AG09319 (cell line): ENCODE results near the gene ACSF3.
"Not testable (repeated sequence)": the region's sequence is repeated elsewhere in the genome, so short reads cannot be mapped to it uniquely, and the experiment has no call there.

Experiments
- DNase-seq: peaks from one replicate; pipeline ENCODE4 v3.0.0-alpha.2; 2010; ENCODE audit warnings: low read depth; ENCODE audit errors: extremely low read depth
- CTCF ChIP-seq: IDR thresholded peaks from 2 replicates; pipeline ENCODE4 v1.5.1; 2011; ENCODE audit warnings: low read depth, mild to moderate bottlenecking, inconsistent platforms, low read length, moderate library complexity

Gene ACSF3

DNA sequence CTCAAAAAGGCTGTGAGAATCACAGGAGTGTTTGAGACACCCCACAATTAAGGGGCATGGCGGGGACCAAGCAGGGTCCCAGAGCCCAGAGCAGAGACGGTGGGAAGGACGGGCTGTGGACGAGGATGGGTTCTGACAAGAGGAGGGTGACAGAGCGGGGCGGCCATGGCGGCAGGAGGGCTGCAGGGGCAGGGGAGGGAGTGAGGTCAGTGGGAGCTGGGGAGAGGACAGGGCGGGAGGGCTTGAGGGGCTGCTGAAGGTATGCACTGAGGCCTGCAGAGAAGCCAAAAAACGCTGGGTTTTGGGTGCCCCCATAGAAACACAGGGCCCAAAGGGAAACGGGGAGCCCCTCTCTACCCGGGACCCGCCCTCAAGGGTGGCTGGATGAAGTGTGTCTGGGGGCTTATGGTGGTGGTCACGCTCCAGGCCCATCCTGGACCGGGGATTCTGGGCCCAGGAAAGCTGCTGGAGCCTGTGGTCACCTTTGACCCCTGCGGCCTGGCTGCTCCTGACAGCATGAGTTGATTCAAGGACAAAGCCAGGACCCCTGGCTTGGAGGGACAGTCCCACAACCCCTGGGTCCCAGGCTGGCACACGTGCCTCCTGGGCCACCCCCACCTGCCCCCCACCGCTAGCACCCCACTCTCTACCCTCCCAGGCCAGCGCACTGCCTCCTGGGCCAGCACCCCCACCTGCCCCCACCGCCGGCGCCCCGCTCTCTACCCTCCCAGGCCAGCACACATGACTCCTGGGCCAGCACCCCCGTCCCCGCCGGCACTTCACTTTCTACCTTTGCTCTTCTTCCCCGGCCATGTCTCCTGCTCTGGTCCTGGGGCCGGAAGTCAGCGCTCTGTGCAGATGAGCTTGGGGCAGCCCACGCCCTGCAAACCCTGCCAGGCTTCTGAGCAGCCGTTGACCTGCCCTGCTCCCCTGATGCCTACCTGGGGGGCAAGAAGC is 31.0 kb upstream of the ACSF3 start:
- no peak for TF ChIP-seq CTCF
- DNase-seq, result no peak

GRCh38 chr16:89063768-89064320 is 29.8 kb upstream of the ACSF3 start:
- TF ChIP-seq CTCF, result no peak
- no peak for DNase-seq

DNA sequence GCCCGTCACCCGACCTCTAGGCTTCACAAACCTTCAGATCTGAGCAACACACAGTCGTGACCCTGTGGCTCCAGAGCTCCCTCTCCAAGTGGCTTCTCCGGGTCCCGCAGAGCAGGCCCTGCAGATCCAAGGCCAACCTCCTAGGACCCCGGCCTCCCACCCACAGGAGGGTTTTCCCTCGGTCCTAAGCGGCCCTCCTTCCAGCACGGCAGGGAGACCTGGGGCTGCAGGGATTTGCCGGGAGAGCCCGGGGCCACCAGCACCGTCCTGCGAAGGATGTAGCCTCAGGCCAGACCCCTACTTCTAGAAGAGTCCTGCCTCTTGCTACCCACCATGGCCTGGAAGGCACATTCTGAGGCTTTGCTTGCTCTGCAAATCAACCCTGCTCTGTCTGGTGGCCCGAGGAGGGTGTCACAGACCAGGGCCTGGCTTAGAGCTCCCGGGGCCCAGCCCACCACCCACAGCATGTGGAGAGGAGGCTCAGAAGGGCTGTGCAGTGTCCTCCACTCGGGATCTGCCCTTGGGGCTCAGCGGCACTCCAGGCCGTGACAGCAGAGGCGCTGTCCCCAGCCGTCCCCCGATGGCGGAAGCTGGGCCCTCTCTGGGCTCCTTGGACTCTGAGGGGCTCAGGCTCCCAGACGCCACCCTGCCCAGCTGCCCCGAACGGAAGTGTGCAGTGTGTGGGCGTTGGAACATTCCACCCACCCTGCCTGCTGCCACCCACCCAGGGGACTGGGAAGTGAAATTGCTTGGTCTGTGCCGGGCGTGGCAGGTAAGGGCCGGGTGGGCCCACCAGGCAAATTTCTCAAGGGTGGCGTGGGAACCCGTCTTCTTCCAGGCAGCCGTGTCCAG is 28.8 kb upstream of the ACSF3 start:
- TF ChIP-seq CTCF, result no peak
- no peak for DNase-seq

DNA sequence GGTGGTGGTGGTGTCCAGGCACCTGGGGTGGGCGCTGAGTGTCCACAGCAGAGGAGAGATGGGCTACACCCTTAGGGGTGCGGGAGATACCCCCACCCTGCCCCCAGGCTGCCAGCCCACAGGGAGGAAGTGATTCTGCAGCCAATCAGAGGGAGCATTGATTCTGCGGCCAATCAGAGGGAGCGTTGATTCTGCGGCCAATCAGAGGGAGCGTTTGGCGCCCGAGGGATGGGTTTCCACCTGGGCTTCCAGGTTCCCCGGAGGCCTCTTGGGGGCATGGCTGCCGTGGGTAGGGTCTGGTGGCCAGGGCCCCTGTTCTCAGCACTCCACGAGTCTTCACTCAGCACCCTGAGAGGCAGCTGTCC is 28.2 kb upstream of the ACSF3 start:
- no peak for TF ChIP-seq CTCF
- no peak for DNase-seq

DNA sequence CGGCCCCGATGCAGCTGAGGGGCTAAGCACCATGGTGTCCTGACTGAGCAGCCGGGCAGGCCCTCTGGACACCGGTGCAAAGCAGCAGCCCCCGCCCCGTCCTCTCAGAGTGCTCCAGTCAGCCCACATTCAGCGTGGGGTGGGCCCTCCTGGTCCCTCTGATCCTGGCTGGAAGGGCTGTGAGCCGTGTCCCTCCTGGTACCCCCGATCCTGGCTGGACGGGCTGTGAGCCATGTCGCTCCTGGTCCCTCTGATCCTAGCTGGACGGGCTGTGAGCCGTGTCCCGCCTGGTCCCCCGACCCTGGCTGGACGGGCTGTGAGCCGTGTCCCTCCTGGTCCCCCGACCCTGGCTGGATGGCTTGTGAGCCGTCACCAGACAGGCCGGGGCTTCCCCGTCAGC is 26.9 kb upstream of the ACSF3 start:
- no peak for DNase-seq
- no peak for TF ChIP-seq CTCF

DNA sequence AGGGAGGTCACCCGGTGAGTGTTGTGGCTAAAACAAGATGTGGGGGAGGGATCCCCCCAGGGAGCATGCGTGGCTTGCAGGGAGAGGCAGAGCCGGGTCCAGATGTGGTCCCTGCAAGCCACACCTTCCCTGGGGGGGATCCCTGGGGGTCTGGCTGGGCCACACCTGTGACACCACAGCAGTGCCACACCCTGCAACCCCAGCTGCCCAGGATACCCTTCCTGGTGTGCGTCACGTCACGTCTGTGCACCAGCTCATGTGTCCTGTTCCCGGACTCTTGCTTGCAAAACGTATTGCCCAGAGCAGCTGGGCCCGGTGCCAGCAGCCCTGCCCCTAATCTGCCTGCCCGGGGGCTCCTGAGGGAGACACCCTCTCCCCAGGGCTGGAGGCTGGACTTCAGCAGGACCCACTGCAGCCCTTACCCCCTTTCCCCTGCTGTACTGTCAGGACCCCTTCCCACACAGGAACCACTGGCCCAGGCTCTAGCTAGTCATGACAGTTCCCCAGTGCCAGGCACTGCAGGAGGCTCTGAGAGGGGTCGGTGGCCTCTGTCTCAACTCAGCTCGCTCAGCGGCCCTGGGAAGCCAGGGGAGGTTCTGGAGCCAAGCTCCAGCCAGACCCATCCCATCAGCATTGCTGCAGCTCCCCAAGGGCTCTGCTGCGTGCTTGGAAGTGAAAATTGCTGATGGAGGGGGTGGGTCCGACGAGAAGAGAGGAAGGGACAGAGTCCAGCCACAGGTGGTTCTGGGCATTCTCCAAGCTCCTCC is 25.8 kb upstream of the ACSF3 start:
- DNase-seq, result no peak
- TF ChIP-seq CTCF, result no peak

DNA sequence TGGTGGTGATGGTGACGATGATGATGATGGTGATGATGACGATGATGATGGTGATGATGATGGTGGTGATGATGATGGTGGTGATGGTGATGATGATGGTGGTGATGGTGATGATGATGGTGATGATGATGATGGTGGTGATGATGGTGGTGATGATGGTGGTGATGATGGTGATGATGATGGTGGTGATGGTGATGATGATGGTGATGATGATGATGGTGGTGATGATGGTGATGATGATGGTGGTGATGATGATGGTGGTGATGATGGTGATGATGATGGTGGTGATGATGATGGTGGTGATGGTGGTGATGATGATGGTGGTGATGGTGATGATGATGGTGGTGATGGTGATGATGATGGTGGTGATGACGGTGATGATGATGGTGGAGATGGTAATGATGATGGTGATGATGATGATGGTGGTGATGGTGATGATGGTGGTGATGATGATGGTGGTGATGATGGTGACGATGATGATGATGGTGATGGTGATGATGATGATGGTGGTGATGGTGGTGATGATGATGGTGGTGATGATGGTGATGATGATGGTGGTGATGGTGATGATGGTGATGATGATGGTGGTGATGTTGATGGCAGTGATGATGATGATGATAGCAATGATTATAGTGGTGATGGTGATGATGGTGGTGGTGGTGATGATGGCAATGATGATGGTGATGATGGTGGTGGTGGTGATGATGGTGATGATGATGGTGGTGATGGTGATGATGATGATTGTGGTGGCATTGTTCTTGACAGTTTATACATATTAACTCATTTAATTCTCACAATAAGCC is 24.6 kb upstream of the ACSF3 start:
- not testable (repeated sequence) for DNase-seq
